Hepatocyte (in vitro differentiated cells): ENCODE data around the gene EEF1A2.

Experiments
- EZH2 ChIP-seq: fragments of 200-600 bp; sonication (generic); IDR thresholded peaks from 2 replicates; pipeline ENCODE4 v1.6.1; 2016; ENCODE audit warnings: antibody characterized with exemption, mild to moderate bottlenecking, borderline replicate concordance
- TF ChIP-seq, protein P1 (sequence below): fragments of 200-600 bp; sonication (generic); IDR thresholded peaks from 2 replicates; pipeline ENCODE4 v1.5.1; 2016; ENCODE audit warnings: antibody characterized with exemption, mild to moderate bottlenecking; ENCODE audit not compliant: poor library complexity

DNA sequence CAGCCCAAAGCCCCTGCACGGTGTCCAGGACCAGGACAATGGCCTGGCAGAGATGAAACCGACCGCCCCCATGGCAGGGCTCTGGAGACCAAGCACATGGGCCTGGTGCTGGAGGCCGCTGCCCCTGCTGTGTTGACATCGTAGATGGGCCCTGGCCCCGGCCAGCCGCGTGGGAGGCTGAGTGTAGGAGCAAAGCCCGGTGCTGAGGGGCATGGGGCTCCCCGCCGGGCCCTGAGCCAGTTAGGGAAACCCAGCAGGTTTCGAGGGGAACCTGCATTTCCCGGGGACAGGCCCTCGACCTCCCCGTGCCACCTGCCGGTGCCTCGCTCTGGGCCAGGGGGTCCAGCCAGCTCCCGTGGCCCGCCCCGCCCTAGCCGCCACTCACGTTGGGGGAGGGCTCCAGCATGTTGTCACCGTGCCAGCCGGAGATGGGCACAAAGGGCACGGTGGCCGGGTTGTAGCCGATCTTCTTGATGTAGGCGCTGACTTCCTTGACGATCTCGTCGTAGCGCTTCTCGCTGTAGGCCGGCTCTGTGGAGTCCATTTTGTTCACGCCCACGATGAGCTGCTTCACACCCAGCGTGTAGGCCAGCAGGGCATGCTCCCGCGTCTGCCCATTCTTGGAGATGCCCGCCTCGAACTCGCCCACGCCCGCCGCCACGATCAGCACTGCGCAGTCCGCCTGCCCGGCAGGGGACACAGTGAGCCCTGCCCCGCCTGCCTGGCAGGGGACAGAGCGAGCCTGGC lies 4.3 kb downstream of the EEF1A2 start:
- TF ChIP-seq, protein P1, sequence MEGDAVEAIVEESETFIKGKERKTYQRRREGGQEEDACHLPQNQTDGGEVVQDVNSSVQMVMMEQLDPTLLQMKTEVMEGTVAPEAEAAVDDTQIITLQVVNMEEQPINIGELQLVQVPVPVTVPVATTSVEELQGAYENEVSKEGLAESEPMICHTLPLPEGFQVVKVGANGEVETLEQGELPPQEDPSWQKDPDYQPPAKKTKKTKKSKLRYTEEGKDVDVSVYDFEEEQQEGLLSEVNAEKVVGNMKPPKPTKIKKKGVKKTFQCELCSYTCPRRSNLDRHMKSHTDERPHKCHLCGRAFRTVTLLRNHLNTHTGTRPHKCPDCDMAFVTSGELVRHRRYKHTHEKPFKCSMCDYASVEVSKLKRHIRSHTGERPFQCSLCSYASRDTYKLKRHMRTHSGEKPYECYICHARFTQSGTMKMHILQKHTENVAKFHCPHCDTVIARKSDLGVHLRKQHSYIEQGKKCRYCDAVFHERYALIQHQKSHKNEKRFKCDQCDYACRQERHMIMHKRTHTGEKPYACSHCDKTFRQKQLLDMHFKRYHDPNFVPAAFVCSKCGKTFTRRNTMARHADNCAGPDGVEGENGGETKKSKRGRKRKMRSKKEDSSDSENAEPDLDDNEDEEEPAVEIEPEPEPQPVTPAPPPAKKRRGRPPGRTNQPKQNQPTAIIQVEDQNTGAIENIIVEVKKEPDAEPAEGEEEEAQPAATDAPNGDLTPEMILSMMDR, result no peak
- no peak for TF ChIP-seq EZH2
